ENCODE results near the gene PHYKPL. TPM values are rescaled to one million over a fixed set of nuclear protein-coding genes. Genes with fewer than 3 reads are reported as not detected.

Gene PHYKPL
- total RNA-seq (2021), result 43.9 and 49.0 TPM in 2 replicates
- Bru-seq, nascent RNA, result percentile 73 among the genes with signal in this experiment
- percentile 79 among the genes with signal in this experiment for BruChase-seq, experiment 1, labeled RNA remaining after a 2-hour chase
- BruChase-seq, experiment 2, labeled RNA remaining after a 6-hour chase, result percentile 82 among the genes with signal in this experiment
- long read RNA-seq, partial matches to known transcripts, result 1 of 100 reads
- long read RNA-seq, other reads (novel, unspliced or antisense), result 96 of 100 reads

- ChIA-PET CTCF (interaction anchor here (0.6 kb wide), 1 partner anchor 268 kb away, joined by 8 read pairs; no protein-coding TSS in a partner anchor), POLR2A (ENCODE audit: low non-redundant PET) (no interaction called here)
- intact Hi-C loops (cut with micrococcal nuclease; ENCODE audit: unreplicated experiment), result no loop called here
- H3K9me3 ChIP-seq (ENCODE audit: low read depth, low read length, poor library complexity, severe bottlenecking), result no peaks in the 10 kb centered on the region
- no peak for TF ChIP-seq EZH2 (IDR thresholded peaks at IDR 0.05; ENCODE audit: borderline replicate concordance, low read depth, low read length, poor library complexity, severe bottlenecking)
- no peak for TF ChIP-seq CTCF (conservative IDR thresholded peaks at IDR 0.05; ENCODE audit: low read depth, low read length)
- no TSS peak for BruUV-seq (replicated peaks)
- no peaks in the 10 kb centered on the region for H3K27me3 ChIP-seq (replicated peaks; ENCODE audit: insufficient read depth, low read depth, low read length, poor library complexity)
- peak; percentile 68 for DNase-seq (ENCODE audit: low spot score)
- H3K4me1 ChIP-seq (ENCODE audit: insufficient read depth, low read length, poor library complexity, severe bottlenecking), result peaks cover 7% of the 10 kb centered on the region
- peak within 1 kb of the TSS; percentile 92 for H3K4me3 ChIP-seq (ENCODE audit: low read depth, low read length, poor library complexity, severe bottlenecking)
- peak within 1 kb of the TSS; percentile 95 for H3K27ac ChIP-seq (ENCODE audit: low read depth, low read length, poor library complexity, severe bottlenecking)
- H3K36me3 ChIP-seq (ENCODE audit: insufficient read depth, low read length, poor library complexity, severe bottlenecking), result peaks cover 9% of the 10 kb centered on the region
Observed at GRCh38 chr5:178232124-178232919, at the start of gene PHYKPL. Gene PHYKPL (minus strand): TSS chr5:178232802. CDS start chr5:178232550, 252 bp downstream.

DNA sequence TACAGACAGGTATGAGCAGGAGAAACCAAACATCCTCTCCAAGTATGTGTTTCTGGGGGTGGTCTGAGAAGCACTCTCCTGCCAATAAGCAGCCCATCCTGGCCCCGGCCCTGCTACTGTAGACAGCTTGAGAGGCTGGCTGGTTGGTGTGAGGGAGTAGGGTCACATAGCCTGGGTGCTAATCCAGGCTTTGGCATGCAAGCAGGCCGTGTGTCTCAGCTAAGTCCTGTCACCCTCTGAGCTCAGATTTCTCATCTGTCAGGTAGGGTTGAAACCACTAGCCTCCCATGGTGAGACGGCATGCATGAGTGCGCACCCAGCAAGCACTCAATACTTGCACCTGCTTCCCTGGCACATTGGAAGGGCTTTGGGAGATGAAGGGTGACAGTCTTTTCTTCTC is 49.8 kb upstream of the PHYKPL start:
- H3K27me3 ChIP-seq (replicated peaks; ENCODE audit: insufficient read depth, low read depth, low read length, poor library complexity), result no peaks in the 10 kb centered on the region
- H3K36me3 ChIP-seq (ENCODE audit: insufficient read depth, low read length, poor library complexity, severe bottlenecking), result no peaks in the 10 kb centered on the region
- H3K4me3 ChIP-seq (ENCODE audit: low read depth, low read length, poor library complexity, severe bottlenecking), result no peak overlapping the region
- intact Hi-C loops (cut with micrococcal nuclease; ENCODE audit: unreplicated experiment), result no loop called here
- BruUV-seq (replicated peaks), result no TSS peak
- CTCF ChIA-PET, result no interaction called here
- POLR2A ChIA-PET (ENCODE audit: low non-redundant PET), result no interaction called here
- TF ChIP-seq EZH2 (IDR thresholded peaks at IDR 0.05; ENCODE audit: borderline replicate concordance, low read depth, low read length, poor library complexity, severe bottlenecking) (no peak), CTCF (conservative IDR thresholded peaks at IDR 0.05; ENCODE audit: low read depth, low read length) (no peak)
- H3K4me1 ChIP-seq (ENCODE audit: insufficient read depth, low read length, poor library complexity, severe bottlenecking), result no peaks in the 10 kb centered on the region
- no peak overlapping the region for H3K27ac ChIP-seq (ENCODE audit: low read depth, low read length, poor library complexity, severe bottlenecking)
- H3K9me3 ChIP-seq (ENCODE audit: low read depth, low read length, poor library complexity, severe bottlenecking), result no peaks in the 10 kb centered on the region
- DNase-seq (ENCODE audit: low spot score), result no peak

DNA sequence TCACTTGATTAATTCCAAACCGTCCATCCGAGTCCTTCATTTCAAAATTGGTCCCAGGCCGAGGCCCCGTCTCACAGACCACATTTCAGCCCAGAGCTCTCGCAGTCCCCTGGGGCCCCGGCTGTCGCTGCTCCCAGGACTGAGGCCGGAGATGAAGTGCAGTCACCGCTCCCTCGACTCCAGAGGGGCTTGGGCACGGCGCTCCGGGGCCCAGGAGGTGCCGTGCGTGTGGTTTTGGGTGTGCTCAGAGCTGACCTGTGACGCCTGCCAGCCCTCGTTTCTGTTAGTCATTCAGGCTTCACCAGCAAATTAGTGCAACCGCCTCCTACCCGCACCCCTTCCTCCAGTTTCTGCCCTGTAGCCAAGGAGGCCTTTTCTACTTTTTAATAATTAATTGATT is 48.7 kb upstream of the PHYKPL start:
- Histone ChIP-seq H3K27ac (ENCODE audit: low read depth, low read length, poor library complexity, severe bottlenecking) (no peak overlapping the region), H3K4me3 (ENCODE audit: low read depth, low read length, poor library complexity, severe bottlenecking) (no peak overlapping the region), H3K36me3 (ENCODE audit: insufficient read depth, low read length, poor library complexity, severe bottlenecking) (no peaks in the 10 kb centered on the region), H3K27me3 (replicated peaks; ENCODE audit: insufficient read depth, low read depth, low read length, poor library complexity) (no peaks in the 10 kb centered on the region), H3K4me1 (ENCODE audit: insufficient read depth, low read length, poor library complexity, severe bottlenecking) (no peaks in the 10 kb centered on the region), H3K9me3 (ENCODE audit: low read depth, low read length, poor library complexity, severe bottlenecking) (no peaks in the 10 kb centered on the region)
- ChIA-PET POLR2A (ENCODE audit: low non-redundant PET) (no interaction called here), CTCF (no interaction called here)
- TF ChIP-seq CTCF (conservative IDR thresholded peaks at IDR 0.05; ENCODE audit: low read depth, low read length) (no peak), EZH2 (IDR thresholded peaks at IDR 0.05; ENCODE audit: borderline replicate concordance, low read depth, low read length, poor library complexity, severe bottlenecking) (no peak)
- no peak for DNase-seq (ENCODE audit: low spot score)
- intact Hi-C loops (cut with micrococcal nuclease; ENCODE audit: unreplicated experiment), result loop anchor here (2.0 kb wide), 1 partner anchor 309 kb away; the partner anchor contains the start of gene COL23A1
- no TSS peak for BruUV-seq (replicated peaks)
